Calu3 (cell line): ENCODE data around the gene COX4I2. TPM values are rescaled to one million over a fixed set of nuclear protein-coding genes. Genes with fewer than 3 reads are reported as not detected.

Experiments used
- BruUV-seq: library from RNA; stranded (reverse); fragments of 400-500 nt; replicated peaks from 2 replicates; lab custom pipeline; 2021; lab: Mats Ljungman, UMichigan
- CTCF ChIA-PET: fragments of 300-600 bp; sonication (Branson Sonifier 250); formaldehyde crosslinking; loops from one replicate; lab custom pipeline; 2022; ENCODE audit warnings: antibody characterized with exemption; lab: Charles Lee
- DNase-seq: peaks from one replicate; pipeline ENCODE4 v3.0.0; 2022
- H3K27ac Mint-ChIP-seq: one replicate; pipeline ENCODE4 v1.8.0; 2022; ENCODE audit warnings: mixed read lengths; ENCODE audit not compliant: unreplicated experiment
- H3K27me3 Mint-ChIP-seq: one replicate; pipeline ENCODE4 v1.8.0; 2022; ENCODE audit warnings: mixed read lengths; ENCODE audit not compliant: unreplicated experiment
- H3K36me3 Mint-ChIP-seq: one replicate; pipeline ENCODE4 v1.8.0; 2022; ENCODE audit warnings: mild to moderate bottlenecking, moderate library complexity, mixed read lengths; ENCODE audit not compliant: insufficient read depth, unreplicated experiment
- H3K4me1 Mint-ChIP-seq: one replicate; pipeline ENCODE4 v1.8.0; 2022; ENCODE audit warnings: mild to moderate bottlenecking, low read depth, mixed read lengths; ENCODE audit not compliant: unreplicated experiment
- H3K4me3 Mint-ChIP-seq: one replicate; pipeline ENCODE4 v1.8.0; 2022; ENCODE audit warnings: mild to moderate bottlenecking, low read depth, moderate library complexity, mixed read lengths; ENCODE audit not compliant: unreplicated experiment
- H3K9me3 Mint-ChIP-seq: one replicate; pipeline ENCODE4 v1.8.0; 2022; ENCODE audit warnings: low read depth, mixed read lengths; ENCODE audit not compliant: unreplicated experiment
- intact Hi-C: fragments of 100-400 bp; cut with micrococcal nuclease; formaldehyde crosslinking; loops from one replicate; pipeline ENCODE4 v1.10.0; 2022; ENCODE audit not compliant: unreplicated experiment
- total RNA-seq: library from RNA; stranded (reverse); gene quantifications from 2 replicates; pipeline ENCODE4 v1.2.3, GENCODE V29; 2022
- TF ChIP-seq, protein P1 (sequence below): fragments of 200-600 bp; IDR thresholded peaks from one replicate; pipeline ENCODE4 v1.8.0; 2022; ENCODE audit warnings: antibody characterized with exemption; ENCODE audit not compliant: unreplicated experiment

The COX4I2 gene
- total RNA-seq, 1 experiment from 2014 or later: not detected

DNA sequence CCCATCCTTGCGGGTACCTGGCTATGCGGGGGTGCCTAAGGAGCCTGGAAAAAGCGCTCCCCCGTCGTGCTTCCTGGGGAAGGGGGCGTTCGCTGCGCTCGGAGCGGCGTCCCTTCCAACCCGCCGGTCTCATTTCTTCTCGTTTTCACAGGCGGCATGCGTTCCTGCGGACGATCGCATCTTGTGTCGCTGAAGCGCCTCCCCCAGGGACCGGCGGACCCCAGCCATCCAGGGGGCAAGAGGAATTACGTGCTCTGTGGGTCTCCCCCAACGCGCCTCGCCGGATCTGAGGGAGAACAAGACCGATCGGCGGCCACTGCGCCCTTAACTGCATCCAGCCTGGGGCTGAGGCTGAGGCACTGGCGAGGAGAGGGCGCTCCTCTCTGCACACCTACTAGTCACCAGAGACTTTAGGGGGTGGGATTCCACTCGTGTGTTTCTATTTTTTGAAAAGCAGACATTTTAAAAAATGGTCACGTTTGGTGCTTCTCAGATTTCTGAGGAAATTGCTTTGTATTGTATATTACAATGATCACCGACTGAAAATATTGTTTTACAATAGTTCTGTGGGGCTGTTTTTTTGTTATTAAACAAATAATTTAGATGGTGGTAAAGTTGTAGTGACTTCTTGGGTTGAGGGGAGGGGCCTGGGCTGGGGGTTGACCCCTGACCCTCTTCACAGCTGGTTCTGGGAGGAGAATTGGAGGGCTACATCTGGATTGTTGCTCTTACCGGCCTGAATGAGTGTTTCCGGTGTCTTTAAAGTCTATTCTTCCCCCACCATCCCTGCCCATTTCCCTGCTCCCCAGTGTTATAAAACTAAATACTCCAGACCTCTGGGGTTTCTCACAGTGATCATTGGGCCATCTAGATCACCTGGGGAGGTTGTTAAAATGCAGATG is 31.6 kb upstream of the COX4I2 start:
- BruUV-seq: no TSS peak
- TF ChIP-seq, protein P1, sequence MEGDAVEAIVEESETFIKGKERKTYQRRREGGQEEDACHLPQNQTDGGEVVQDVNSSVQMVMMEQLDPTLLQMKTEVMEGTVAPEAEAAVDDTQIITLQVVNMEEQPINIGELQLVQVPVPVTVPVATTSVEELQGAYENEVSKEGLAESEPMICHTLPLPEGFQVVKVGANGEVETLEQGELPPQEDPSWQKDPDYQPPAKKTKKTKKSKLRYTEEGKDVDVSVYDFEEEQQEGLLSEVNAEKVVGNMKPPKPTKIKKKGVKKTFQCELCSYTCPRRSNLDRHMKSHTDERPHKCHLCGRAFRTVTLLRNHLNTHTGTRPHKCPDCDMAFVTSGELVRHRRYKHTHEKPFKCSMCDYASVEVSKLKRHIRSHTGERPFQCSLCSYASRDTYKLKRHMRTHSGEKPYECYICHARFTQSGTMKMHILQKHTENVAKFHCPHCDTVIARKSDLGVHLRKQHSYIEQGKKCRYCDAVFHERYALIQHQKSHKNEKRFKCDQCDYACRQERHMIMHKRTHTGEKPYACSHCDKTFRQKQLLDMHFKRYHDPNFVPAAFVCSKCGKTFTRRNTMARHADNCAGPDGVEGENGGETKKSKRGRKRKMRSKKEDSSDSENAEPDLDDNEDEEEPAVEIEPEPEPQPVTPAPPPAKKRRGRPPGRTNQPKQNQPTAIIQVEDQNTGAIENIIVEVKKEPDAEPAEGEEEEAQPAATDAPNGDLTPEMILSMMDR: no peak
- Mint-ChIP-seq H3K27me3 (peaks cover 11% of the 10 kb centered on the region), H3K27ac (peak overlapping the region; percentile 96), H3K36me3 (peaks cover 84% of the 10 kb centered on the region), H3K4me3 (peak overlapping the region; percentile 98), H3K9me3 (no peaks in the 10 kb centered on the region), H3K4me1 (peaks cover 36% of the 10 kb centered on the region)
- peak; percentile 38 for DNase-seq
- intact Hi-C loops: no loop called here
- CTCF ChIA-PET: interaction anchor here (0.6 to 7.9 kb wide), 9 partner anchors 11 to 122 kb away, joined by 4 to 1048 read pairs (median 32); no protein-coding TSS in a partner anchor

DNA sequence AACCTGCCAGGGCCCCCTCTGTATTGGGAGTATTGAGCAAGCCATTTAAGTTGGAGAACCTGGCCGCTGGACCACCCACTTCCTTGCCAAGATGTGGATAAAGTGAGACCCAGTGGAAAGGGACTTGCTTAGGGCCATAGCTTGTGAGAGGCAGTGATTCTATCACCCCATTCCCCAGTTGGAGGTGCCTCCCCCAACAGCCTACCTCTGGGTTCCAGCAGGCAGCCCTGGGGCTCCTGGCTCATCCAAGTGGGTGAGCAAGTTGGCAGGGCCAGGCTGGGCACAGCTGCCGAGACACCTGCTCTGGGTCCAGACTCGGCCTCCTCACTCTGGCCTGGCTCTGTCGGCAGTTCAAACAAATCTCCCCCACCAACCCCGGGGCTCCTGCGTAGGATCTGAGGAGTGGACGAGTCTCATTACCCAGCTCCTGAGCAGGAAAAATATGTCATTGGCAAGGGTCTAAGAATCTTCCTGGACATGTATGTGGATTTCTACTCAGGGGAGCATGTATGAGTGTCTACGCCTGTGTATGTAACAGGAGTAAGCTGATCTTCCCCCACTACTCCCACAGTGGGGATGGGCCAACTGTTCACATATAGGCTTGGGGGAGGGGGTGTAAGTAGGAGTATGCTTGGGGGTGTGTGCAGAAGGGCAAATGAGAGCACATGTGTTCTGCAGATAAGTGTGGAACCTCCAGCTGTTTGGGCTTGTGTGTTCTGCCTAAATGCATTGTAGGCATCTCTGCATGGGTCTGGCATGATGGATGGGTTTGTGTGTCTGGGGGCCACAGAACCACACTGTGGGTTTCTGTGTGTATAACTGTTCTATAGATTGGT is 30.7 kb upstream of the COX4I2 start:
- H3K27ac Mint-ChIP-seq: peak overlapping the region; percentile 96
- no peaks in the 10 kb centered on the region for H3K9me3 Mint-ChIP-seq
- H3K4me1 Mint-ChIP-seq: peaks cover 44% of the 10 kb centered on the region
- H3K27me3 Mint-ChIP-seq: peaks cover 11% of the 10 kb centered on the region
- H3K4me3 Mint-ChIP-seq: peak overlapping the region; percentile 98
- intact Hi-C loops: no loop called here
- DNase-seq: peak; percentile 72
- BruUV-seq: no TSS peak
- CTCF ChIA-PET: interaction anchor here (0.5 to 7.9 kb wide), 5 partner anchors 14 to 297 kb away, joined by 3 to 1048 read pairs (median 7); no protein-coding TSS in a partner anchor
- TF ChIP-seq, protein P1: no peak
- H3K36me3 Mint-ChIP-seq: peaks cover 92% of the 10 kb centered on the region

DNA sequence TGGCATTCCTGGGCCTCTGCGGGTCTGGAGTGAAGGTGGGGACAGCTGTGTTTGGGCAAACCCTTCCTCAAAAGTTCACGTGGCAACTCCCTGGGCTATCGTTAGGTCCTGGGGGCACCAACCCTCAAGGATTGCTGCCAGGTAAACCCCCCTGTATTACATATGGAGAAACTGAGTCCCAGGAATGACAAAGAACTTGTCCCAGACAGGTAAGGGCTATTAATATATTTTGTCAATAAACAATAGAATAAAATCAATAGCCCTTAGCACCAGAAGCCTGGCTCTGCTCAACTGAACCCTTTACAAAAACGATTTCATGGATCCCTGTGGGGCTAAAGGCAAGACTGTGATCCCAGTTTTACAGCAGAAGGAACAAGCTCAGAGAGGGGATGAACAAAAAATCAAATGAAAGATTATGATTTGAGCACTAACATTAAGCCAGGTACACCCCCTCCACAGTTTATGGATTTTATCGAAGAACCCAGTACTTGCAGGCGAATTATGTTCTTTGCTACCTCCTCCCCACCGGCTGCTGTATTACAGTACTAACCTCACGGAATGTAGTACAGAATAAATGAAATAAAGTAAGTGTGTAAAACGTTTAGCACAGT is 30.0 kb upstream of the COX4I2 start:
- Mint-ChIP-seq H3K4me3 (peak overlapping the region; percentile 98), H3K4me1 (peaks cover 40% of the 10 kb centered on the region), H3K27ac (peak overlapping the region; percentile 96), H3K27me3 (peaks cover 11% of the 10 kb centered on the region), H3K36me3 (peaks cover 93% of the 10 kb centered on the region), H3K9me3 (no peaks in the 10 kb centered on the region)
- intact Hi-C loops: loop anchor here (1.0 kb wide), 1 partner anchor 14 kb away; no protein-coding TSS in a partner anchor
- CTCF ChIA-PET: interaction anchor here (0.5 to 7.9 kb wide), 4 partner anchors 14 to 298 kb away, joined by 3 to 1048 read pairs (median 15); no protein-coding TSS in a partner anchor
- no peak for DNase-seq
- BruUV-seq: no TSS peak
- TF ChIP-seq, protein P1: no peak
